ENCODE measurements around the gene RALGAPA1. TPM values are rescaled to one million over a fixed set of nuclear protein-coding genes. Genes with fewer than 3 reads are reported as not detected.

The RALGAPA1 gene
- total and polyA plus RNA-seq, 8 donors: 6.0 to 482 (median 128) TPM

- no peak overlapping the region for H3K4me3 ChIP-seq
- intact Hi-C loops (cut with DNase I; ENCODE audit: low total_unique reads): no loop called here
- peaks cover 6 to 17% (median 10%) of the 10 kb centered on the region in 4 donors for H3K4me1 ChIP-seq
- TF ChIP-seq POLR2A (IDR thresholded peaks at IDR 0.05) (no peak), EP300 (IDR thresholded peaks at IDR 0.05) (no peak), CTCF (IDR thresholded peaks at IDR 0.05) (no peak), POLR2AphosphoS5 (IDR thresholded peaks at IDR 0.05) (no peak)
- no peaks in the 10 kb centered on the region for H3K9me3 ChIP-seq
- peaks cover 4 to 32% (median 29%) of the 10 kb centered on the region in 4 donors for H3K36me3 ChIP-seq
- no peak overlapping the region for H3K27ac ChIP-seq
- 60 to 93% (median 78%) methylated on average over 1 of the region's 1 CpG for WGBS, 5 donors
- H3K27me3 ChIP-seq: no peaks in the 10 kb centered on the region
- no peak for DNase-seq
These were observed 20.4 kb upstream of the RALGAPA1 start for GRCh38 chr14:35829449-35829848.

GRCh38 chr14:35827678-35828472 lies 18.8 kb upstream of the RALGAPA1 start:
- intact Hi-C loops (cut with DNase I; ENCODE audit: low total_unique reads): no loop called here
- DNase-seq: no peak
- TF ChIP-seq EP300 (IDR thresholded peaks at IDR 0.05) (no peak), POLR2AphosphoS5 (IDR thresholded peaks at IDR 0.05) (no peak), POLR2A (IDR thresholded peaks at IDR 0.05) (no peak), CTCF (IDR thresholded peaks at IDR 0.05) (no peak)
- no peak overlapping the region for H3K27ac ChIP-seq
- no peaks in the 10 kb centered on the region for H3K27me3 ChIP-seq
- H3K36me3 ChIP-seq: peaks cover 4 to 16% (median 14%) of the 10 kb centered on the region in 4 donors
- no peaks in the 10 kb centered on the region for H3K9me3 ChIP-seq
- peaks cover 6 to 17% (median 10%) of the 10 kb centered on the region in 4 donors for H3K4me1 ChIP-seq
- no peak overlapping the region for H3K4me3 ChIP-seq
- 88 to 93% (median 89%) methylated on average over 11 of the region's 11 CpGs for WGBS, 5 donors

DNA sequence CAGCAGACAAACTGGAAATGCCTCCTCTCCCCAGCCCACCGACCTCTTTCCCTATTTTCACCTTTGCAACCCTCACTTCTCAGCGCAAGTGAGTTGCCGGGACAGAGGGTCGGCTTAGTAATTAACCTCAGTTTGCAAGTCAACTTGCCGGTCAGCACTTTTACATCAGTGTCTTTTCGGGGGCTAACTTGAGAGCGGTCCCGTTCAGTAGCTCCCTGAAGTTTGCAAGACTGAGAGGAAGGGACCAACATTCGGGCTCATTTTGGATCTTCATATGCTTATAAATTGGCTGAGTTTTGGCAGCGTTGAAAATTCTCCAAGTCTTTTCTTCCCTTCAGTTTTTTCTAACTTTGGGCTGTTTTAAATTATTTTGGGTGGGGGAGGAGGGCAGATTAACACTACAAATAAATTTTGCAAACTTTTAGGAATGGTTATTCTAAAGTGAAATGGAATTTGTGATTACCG lies 17.9 kb upstream of the RALGAPA1 start:
- no peaks in the 10 kb centered on the region for H3K9me3 ChIP-seq
- no peaks in the 10 kb centered on the region for H3K27me3 ChIP-seq
- DNase-seq: no peak
- TF ChIP-seq POLR2AphosphoS5 (IDR thresholded peaks at IDR 0.05): no peak
- no peak for TF ChIP-seq CTCF (IDR thresholded peaks at IDR 0.05)
- no peak for TF ChIP-seq EP300 (IDR thresholded peaks at IDR 0.05)
- no peak for TF ChIP-seq POLR2A (IDR thresholded peaks at IDR 0.05)
- peak overlapping the region; percentile 81 to 94 (median 84) for H3K4me3 ChIP-seq
- 1 to 4% (median 3%) methylated on average over 11 of the region's 11 CpGs for WGBS, 5 donors
- H3K27ac ChIP-seq: peak overlapping the region; percentile 97 to 99 (median 99)
- peaks cover 4 to 13% (median 7%) of the 10 kb centered on the region in 4 donors for H3K36me3 ChIP-seq
- H3K4me1 ChIP-seq: peaks cover 6 to 17% (median 10%) of the 10 kb centered on the region in 4 donors
- intact Hi-C loops (cut with DNase I; ENCODE audit: low total_unique reads): no loop called here

DNA sequence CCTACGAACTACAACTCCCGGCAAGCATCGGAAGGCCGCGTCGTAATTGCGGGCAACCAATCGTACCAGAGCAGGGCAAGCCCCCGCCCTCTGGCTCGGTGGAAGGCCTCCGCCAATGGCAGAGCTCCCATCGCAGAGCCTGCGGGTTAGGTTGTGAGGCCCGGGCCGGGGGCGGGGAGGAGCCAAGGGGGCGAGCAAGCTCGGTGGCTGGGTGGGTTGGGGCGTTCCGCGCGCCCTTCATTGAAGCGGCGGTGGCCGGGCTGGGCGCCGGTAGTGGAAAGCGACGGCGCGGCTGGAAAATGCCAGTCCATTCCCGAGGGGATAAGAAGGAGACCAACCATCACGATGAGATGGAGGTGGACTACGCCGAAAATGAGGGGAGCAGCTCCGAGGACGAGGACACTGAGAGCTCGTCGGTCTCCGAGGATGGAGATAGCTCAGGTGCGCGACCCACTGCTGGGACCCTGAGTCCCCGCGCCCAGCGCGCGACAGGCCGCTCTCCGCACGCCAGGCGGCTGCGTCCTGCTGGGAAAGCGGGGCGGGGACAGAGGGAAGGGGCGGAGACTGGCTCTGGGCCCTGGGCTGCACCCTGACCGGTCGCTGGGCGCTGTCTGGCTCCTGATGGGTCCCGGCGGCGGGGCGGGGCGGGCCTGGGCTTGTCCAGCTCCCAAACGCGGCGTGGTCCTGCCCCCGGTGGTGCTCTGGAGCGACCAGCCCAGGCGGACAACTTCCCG lies 17.3 kb upstream of the RALGAPA1 start, which contains the start of gene BRMS1L:
TSS of gene BRMS1L (plus strand) at position 121 of the 734 bp plus-strand sequence. CDS start at position 300, 179 bp downstream.
- Histone ChIP-seq H3K36me3 (peaks cover 0 to 7% (median 1%) of the 10 kb centered on the region in 4 donors), H3K27me3 (no peaks in the 10 kb centered on the region), H3K27ac (peak within 1 kb of the TSS; percentile 97 to 99 (median 99)), H3K9me3 (no peaks in the 10 kb centered on the region), H3K4me3 (peak within 1 kb of the TSS; percentile 81 to 94 (median 84)), H3K4me1 (peaks cover 6 to 17% (median 10%) of the 10 kb centered on the region in 4 donors)
- TF ChIP-seq CTCF (IDR thresholded peaks at IDR 0.05) (no peak), EP300 (IDR thresholded peaks at IDR 0.05) (no peak), POLR2A (IDR thresholded peaks at IDR 0.05) (peak in 1 of 4 donors; percentile 81), POLR2AphosphoS5 (IDR thresholded peaks at IDR 0.05) (peak; percentile 65 to 95 (median 93))
- peak; percentile 97 to 100 for DNase-seq
- 0 to 1% (median 0%) methylated on average over 54 to 70 of the region's 70 CpGs for WGBS, 5 donors
- intact Hi-C loops (cut with DNase I; ENCODE audit: low total_unique reads): no loop called here

Data from stomach (tissue), 9 donors.